Measurements from ENCODE around the gene PEX7. TPM values are rescaled to one million over a fixed set of nuclear protein-coding genes. Genes with fewer than 3 reads are reported as not detected.

The PEX7 gene
- polyA plus RNA-seq, 3 donors = 3.0 to 6.1 (median 3.9) TPM

GRCh38 chr6:136893187-136893586 lies 70.8 kb downstream of the PEX7 start:
- Mint-ChIP-seq H3K9me3 (peaks cover 0 to 2% (median 0%) of the 10 kb centered on the region in 7 donors), H3K36me3 (peaks cover 2 to 16% of the 10 kb centered on the region in 2 donors), H3K4me3 (no peak overlapping the region), H3K27me3 (ENCODE audit: low read depth in 3 of 3) (peaks cover 0 to 4% (median 4%) of the 10 kb centered on the region in 3 donors), H3K4me1 (peaks cover 8% of the 10 kb centered on the region), H3K27ac (no peak overlapping the region)
- no peak overlapping the region for H3K4me3 ChIP-seq (replicated peaks in 1 of 3; ENCODE audit: low read depth in 2 of 3, low read length in 3 of 3)
- no peak overlapping the region for H3K9ac ChIP-seq (ENCODE audit: insufficient read depth, low read length, poor library complexity, severe bottlenecking)
- H3K4me2 ChIP-seq (replicated peaks; ENCODE audit: extremely low read depth, low read length, poor library complexity, severe bottlenecking) = no peak overlapping the region
- no peaks in the 10 kb centered on the region for H3K79me2 ChIP-seq (ENCODE audit: insufficient read depth, low read length)
- no peaks in the 10 kb centered on the region for H3K9me3 ChIP-seq (replicated peaks in 1 of 2; ENCODE audit: control insufficient read depth in 1 of 2, insufficient read depth in 1 of 2, low read length in 2 of 2)
- no peak for TF ChIP-seq CTCF (IDR thresholded peaks at IDR 0.05)
- no peaks in the 10 kb centered on the region for H3K27me3 ChIP-seq (ENCODE audit: control insufficient read depth in 2 of 2, insufficient read depth in 2 of 2, low read length in 2 of 2)
- no peak overlapping the region for H2AFZ ChIP-seq (ENCODE audit: insufficient read depth, low read depth, low read length, poor library complexity, severe bottlenecking)
- H3K36me3 ChIP-seq (replicated peaks in 1 of 2; ENCODE audit: control insufficient read depth in 1 of 2, insufficient read depth in 2 of 2, low read length in 2 of 2) = peaks cover under 1 to 1% of the 10 kb centered on the region in 2 donors
- WGBS (ENCODE audit: insufficient coverage) = 69% methylated on average over 5 of the region's 5 CpGs
- intact Hi-C loops (cut with micrococcal nuclease) = no loop called here
- DNase-seq = no peak
- no peaks in the 10 kb centered on the region for H4K20me1 ChIP-seq (ENCODE audit: insufficient read depth, low read length)
- H3K27ac ChIP-seq (ENCODE audit: low read depth in 1 of 2, low read length in 2 of 2) = no peak overlapping the region
- peaks cover 3 to 7% of the 10 kb centered on the region in 2 donors for H3K4me1 ChIP-seq (ENCODE audit: control insufficient read depth in 1 of 2, insufficient read depth in 2 of 2, low read length in 2 of 2)

GRCh38 chr6:136895901-136896300 lies 73.5 kb downstream of the PEX7 start:
- H3K4me1 ChIP-seq (ENCODE audit: control insufficient read depth in 1 of 2, insufficient read depth in 2 of 2, low read length in 2 of 2) = peaks cover 0 to 3% of the 10 kb centered on the region in 2 donors
- no peak overlapping the region for H3K4me2 ChIP-seq (replicated peaks; ENCODE audit: extremely low read depth, low read length, poor library complexity, severe bottlenecking)
- Mint-ChIP-seq H3K4me1 (peaks cover 3% of the 10 kb centered on the region), H3K4me3 (no peak overlapping the region), H3K9me3 (peaks cover 0 to 6% (median 0%) of the 10 kb centered on the region in 7 donors), H3K36me3 (peaks cover 19 to 25% of the 10 kb centered on the region in 2 donors), H3K27ac (no peak overlapping the region), H3K27me3 (ENCODE audit: low read depth in 3 of 3) (peaks cover 0 to 4% (median 2%) of the 10 kb centered on the region in 3 donors)
- H3K79me2 ChIP-seq (ENCODE audit: insufficient read depth, low read length) = no peaks in the 10 kb centered on the region
- no peak for DNase-seq
- H3K36me3 ChIP-seq (replicated peaks in 1 of 2; ENCODE audit: control insufficient read depth in 1 of 2, insufficient read depth in 2 of 2, low read length in 2 of 2) = peaks cover 4 to 12% of the 10 kb centered on the region in 2 donors
- H3K27me3 ChIP-seq (ENCODE audit: control insufficient read depth in 2 of 2, insufficient read depth in 2 of 2, low read length in 2 of 2) = no peaks in the 10 kb centered on the region
- no peak overlapping the region for H3K4me3 ChIP-seq (replicated peaks in 1 of 3; ENCODE audit: low read depth in 2 of 3, low read length in 3 of 3)
- intact Hi-C loops (cut with micrococcal nuclease) = no loop called here
- WGBS (ENCODE audit: insufficient coverage) = 100% methylated on average over 1 of the region's 3 CpGs
- H3K27ac ChIP-seq (ENCODE audit: low read depth in 1 of 2, low read length in 2 of 2) = no peak overlapping the region
- H2AFZ ChIP-seq (ENCODE audit: insufficient read depth, low read depth, low read length, poor library complexity, severe bottlenecking) = no peak overlapping the region
- H3K9ac ChIP-seq (ENCODE audit: insufficient read depth, low read length, poor library complexity, severe bottlenecking) = no peak overlapping the region
- no peaks in the 10 kb centered on the region for H3K9me3 ChIP-seq (replicated peaks in 1 of 2; ENCODE audit: control insufficient read depth in 1 of 2, insufficient read depth in 1 of 2, low read length in 2 of 2)
- H4K20me1 ChIP-seq (ENCODE audit: insufficient read depth, low read length) = no peaks in the 10 kb centered on the region
- TF ChIP-seq CTCF (IDR thresholded peaks at IDR 0.05) = no peak
